Measurements from ENCODE around the gene CAPN8. TPM values are rescaled to one million over a fixed set of nuclear protein-coding genes. Genes with fewer than 3 reads are reported as not detected.

CAPN8 gene
- total RNA-seq, 2 donors from 2014 or later = 52.6 to 102 TPM

GRCh38 chr1:223556414-223557129 is 108.9 kb downstream of the CAPN8 start:
- intact Hi-C loops (cut with DNase I) = no loop called here
- peak; percentile 77 for DNase-seq
- Histone ChIP-seq H3K36me3 (no peaks in the 10 kb centered on the region), H3K9ac (ENCODE audit: low read depth in 2 of 2, low read length in 2 of 2) (no peak overlapping the region), H3K9me3 (no peaks in the 10 kb centered on the region), H3K27ac (no peak overlapping the region), H3K27me3 (no peaks in the 10 kb centered on the region), H3K4me1 (no peaks in the 10 kb centered on the region), H3K4me3 (no peak overlapping the region)
- peak; percentile 76 for TF ChIP-seq CTCF (IDR thresholded peaks at IDR 0.05)

GRCh38 chr1:223553957-223554356 is 111.5 kb downstream of the CAPN8 start:
- Histone ChIP-seq H3K27ac (no peak overlapping the region), H3K9ac (ENCODE audit: low read depth in 2 of 2, low read length in 2 of 2) (no peak overlapping the region), H3K4me3 (no peak overlapping the region), H3K27me3 (no peaks in the 10 kb centered on the region), H3K9me3 (no peaks in the 10 kb centered on the region), H3K4me1 (no peaks in the 10 kb centered on the region), H3K36me3 (no peaks in the 10 kb centered on the region)
- no peak for DNase-seq
- no peak for TF ChIP-seq CTCF (IDR thresholded peaks at IDR 0.05)
- intact Hi-C loops (cut with DNase I) = no loop called here

- Histone ChIP-seq H3K27me3 (no peaks in the 10 kb centered on the region), H3K9me3 (no peaks in the 10 kb centered on the region), H3K36me3 (no peaks in the 10 kb centered on the region), H3K4me3 (no peak overlapping the region), H3K4me1 (no peaks in the 10 kb centered on the region), H3K27ac (no peak overlapping the region), H3K9ac (ENCODE audit: low read depth in 2 of 2, low read length in 2 of 2) (no peak overlapping the region)
- intact Hi-C loops (cut with DNase I) = no loop called here
- no peak for DNase-seq
- no peak for TF ChIP-seq CTCF (IDR thresholded peaks at IDR 0.05)
These were observed 113.9 kb downstream of the CAPN8 start for GRCh38 chr1:223551610-223552009.

GRCh38 chr1:223549740-223550139 is 115.8 kb downstream of the CAPN8 start:
- no peak for TF ChIP-seq CTCF (IDR thresholded peaks at IDR 0.05)
- intact Hi-C loops (cut with DNase I) = no loop called here

GRCh38 chr1:223547316-223548114 is 118.0 kb downstream of the CAPN8 start:
- no peak for DNase-seq
- Histone ChIP-seq H3K27ac (no peak overlapping the region), H3K9ac (ENCODE audit: low read depth in 2 of 2, low read length in 2 of 2) (no peak overlapping the region), H3K9me3 (no peaks in the 10 kb centered on the region), H3K4me3 (no peak overlapping the region), H3K27me3 (no peaks in the 10 kb centered on the region), H3K36me3 (no peaks in the 10 kb centered on the region), H3K4me1 (no peaks in the 10 kb centered on the region)
- TF ChIP-seq CTCF (IDR thresholded peaks at IDR 0.05) = no peak
- intact Hi-C loops (cut with DNase I) = no loop called here

More at GRCh38 chr1:223549740-223550139, 115.8 kb downstream of the CAPN8 start:
- Histone ChIP-seq H3K9me3 (no peaks in the 10 kb centered on the region), H3K4me3 (no peak overlapping the region), H3K36me3 (no peaks in the 10 kb centered on the region), H3K27ac (no peak overlapping the region), H3K27me3 (no peaks in the 10 kb centered on the region), H3K4me1 (no peaks in the 10 kb centered on the region), H3K9ac (ENCODE audit: low read depth in 2 of 2, low read length in 2 of 2) (no peak overlapping the region)
- DNase-seq = no peak
